DND-41 (cell line): ENCODE measurements around the gene PUM1.

ENCODE experiments used
- EZH2 ChIP-seq: IDR thresholded peaks from 3 replicates; pipeline ENCODE4 v1.6.1; 2012; ENCODE audit warnings: borderline replicate concordance, low read depth, mild to moderate bottlenecking, moderate library complexity, low read length, inconsistent platforms; ENCODE audit not compliant: severe bottlenecking
- TF ChIP-seq, protein P1 (sequence below): IDR thresholded peaks from 2 replicates; pipeline ENCODE4 v1.5.1; 2012; ENCODE audit warnings: borderline replicate concordance, low read length, moderate library complexity, mild to moderate bottlenecking; ENCODE audit not compliant: poor library complexity, severe bottlenecking; ENCODE audit errors: extremely low read depth

GRCh38 chr1:30905916-30906620 lies 159.4 kb downstream of the PUM1 start:
- TF ChIP-seq, protein P1, sequence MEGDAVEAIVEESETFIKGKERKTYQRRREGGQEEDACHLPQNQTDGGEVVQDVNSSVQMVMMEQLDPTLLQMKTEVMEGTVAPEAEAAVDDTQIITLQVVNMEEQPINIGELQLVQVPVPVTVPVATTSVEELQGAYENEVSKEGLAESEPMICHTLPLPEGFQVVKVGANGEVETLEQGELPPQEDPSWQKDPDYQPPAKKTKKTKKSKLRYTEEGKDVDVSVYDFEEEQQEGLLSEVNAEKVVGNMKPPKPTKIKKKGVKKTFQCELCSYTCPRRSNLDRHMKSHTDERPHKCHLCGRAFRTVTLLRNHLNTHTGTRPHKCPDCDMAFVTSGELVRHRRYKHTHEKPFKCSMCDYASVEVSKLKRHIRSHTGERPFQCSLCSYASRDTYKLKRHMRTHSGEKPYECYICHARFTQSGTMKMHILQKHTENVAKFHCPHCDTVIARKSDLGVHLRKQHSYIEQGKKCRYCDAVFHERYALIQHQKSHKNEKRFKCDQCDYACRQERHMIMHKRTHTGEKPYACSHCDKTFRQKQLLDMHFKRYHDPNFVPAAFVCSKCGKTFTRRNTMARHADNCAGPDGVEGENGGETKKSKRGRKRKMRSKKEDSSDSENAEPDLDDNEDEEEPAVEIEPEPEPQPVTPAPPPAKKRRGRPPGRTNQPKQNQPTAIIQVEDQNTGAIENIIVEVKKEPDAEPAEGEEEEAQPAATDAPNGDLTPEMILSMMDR = no peak
- no peak for TF ChIP-seq EZH2
